ENCODE measurements around the gene SLC17A6.

The SLC17A6 gene

GRCh38 chr11:22389526-22390282 lies 51.5 kb downstream of the SLC17A6 start:
- no peak for DNase-seq (ENCODE audit: extremely low read depth in 1 of 2, low read depth in 1 of 2)

DNA sequence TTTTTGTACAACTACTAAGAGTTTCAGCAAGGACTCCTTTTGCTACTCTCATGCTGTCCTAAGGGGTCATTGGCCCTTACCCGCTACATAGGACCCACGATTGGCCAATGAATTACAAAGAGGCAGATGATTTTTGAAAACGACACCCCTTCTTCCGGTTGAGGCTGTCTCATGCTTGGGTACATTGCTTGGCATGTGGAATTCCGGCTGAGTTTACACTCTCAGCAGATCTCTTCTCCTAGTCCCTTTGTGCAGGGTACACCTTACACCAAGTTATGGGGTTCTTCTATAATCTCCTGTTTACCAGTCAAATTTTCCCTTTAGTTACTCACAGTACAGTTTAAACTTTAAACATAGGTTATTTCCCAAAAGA lies 52.1 kb downstream of the SLC17A6 start:
- DNase-seq (ENCODE audit: extremely low read depth in 1 of 2, low read depth in 1 of 2) = no peak

GRCh38 chr11:22392561-22392960 lies 54.4 kb downstream of the SLC17A6 start:
- no peak for DNase-seq (ENCODE audit: extremely low read depth in 1 of 2, low read depth in 1 of 2)

GRCh38 chr11:22405377-22405776 lies 67.2 kb downstream of the SLC17A6 start:
- DNase-seq (ENCODE audit: extremely low read depth in 1 of 2, low read depth in 1 of 2) = no peak

GRCh38 chr11:22407267-22407666 lies 69.1 kb downstream of the SLC17A6 start:
- no peak for DNase-seq (ENCODE audit: extremely low read depth in 1 of 2, low read depth in 1 of 2)

DNA sequence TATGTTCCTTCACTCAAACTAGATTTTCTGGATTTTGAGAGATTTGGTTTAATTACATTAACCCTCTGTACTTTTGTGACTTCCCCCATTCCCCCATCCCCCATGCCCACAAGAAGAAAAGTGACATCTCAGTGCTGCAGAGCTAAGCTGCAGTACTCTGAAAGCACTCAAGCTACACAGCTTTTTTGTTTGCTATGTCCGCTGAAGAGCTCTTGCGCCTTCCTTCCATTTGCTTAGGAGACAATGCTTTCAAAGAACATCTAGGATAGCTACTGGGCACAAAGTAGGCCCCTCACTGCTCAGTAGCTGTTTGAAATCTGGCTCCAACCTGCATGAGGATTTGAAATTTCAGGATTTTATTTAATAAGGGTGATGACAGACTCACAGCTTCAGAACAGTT lies 69.7 kb downstream of the SLC17A6 start:
- no peak for DNase-seq (ENCODE audit: extremely low read depth in 1 of 2, low read depth in 1 of 2)

- DNase-seq (ENCODE audit: extremely low read depth in 1 of 2, low read depth in 1 of 2) = no peak
Measured at GRCh38 chr11:22415476-22415875, 77.3 kb downstream of the SLC17A6 start.

DNA sequence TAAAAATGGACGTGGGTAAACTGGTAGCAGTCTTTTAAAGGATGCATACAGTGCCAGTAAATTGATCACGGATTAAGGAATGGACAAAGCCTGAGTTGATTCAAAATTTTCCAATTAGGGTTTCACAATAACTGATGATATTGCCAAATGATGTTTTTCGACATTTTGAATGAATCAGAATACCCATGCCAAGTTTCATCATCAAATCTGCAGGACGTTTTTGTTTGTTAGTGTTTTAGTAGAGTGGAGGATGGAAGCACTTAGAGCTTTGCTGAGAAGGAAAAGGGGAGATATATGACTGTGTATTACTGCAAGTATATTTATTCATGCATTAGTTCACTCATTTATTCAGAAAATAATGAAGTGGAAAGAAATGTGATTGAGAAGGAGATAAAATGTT lies 78.3 kb downstream of the SLC17A6 start:
- no peak for DNase-seq (ENCODE audit: extremely low read depth in 1 of 2, low read depth in 1 of 2)

- no peak for DNase-seq (ENCODE audit: extremely low read depth in 1 of 2, low read depth in 1 of 2)
Measured at GRCh38 chr11:22426915-22427314, 88.7 kb downstream of the SLC17A6 start.
